Midbrain (tissue), 1 donor: Measurements from ENCODE around the gene DCHS1.
"Not testable (repeated sequence)": the region's sequence is repeated elsewhere in the genome, so short reads cannot be mapped to it uniquely, and the experiment has no call there.

Experiments used
- DNase-seq: peaks from one replicate; lab custom pipeline; 2025; lab: John Stamatoyannopoulos, UW

The DCHS1 gene

GRCh38 chr11:6655790-6656583 lies at the start of gene DCHS1:
DCHS1 (minus strand) TSS chr11:6655809; CDS start chr11:6641613, 14,196 bp downstream.
- DNase-seq: no peak

GRCh38 chr11:6703247-6704063 lies 47.8 kb upstream of the DCHS1 start:
- peak; percentile 84 for DNase-seq

GRCh38 chr11:6701955-6702354 lies 46.3 kb upstream of the DCHS1 start:
- DNase-seq: not testable (repeated sequence)

GRCh38 chr11:6695377-6695776 lies 39.8 kb upstream of the DCHS1 start:
- no peak for DNase-seq

- DNase-seq: no peak
Observed at GRCh38 chr11:6694229-6694535, 38.6 kb upstream of the DCHS1 start.

GRCh38 chr11:6693342-6694228 lies 38.0 kb upstream of the DCHS1 start:
- DNase-seq: no peak

- DNase-seq: no peak
Observed at GRCh38 chr11:6692128-6692527, 36.5 kb upstream of the DCHS1 start.

GRCh38 chr11:6690431-6691132 lies 35.0 kb upstream of the DCHS1 start:
- not testable (repeated sequence) for DNase-seq

- DNase-seq: no peak
Observed at GRCh38 chr11:6687876-6688275, 32.3 kb upstream of the DCHS1 start.

GRCh38 chr11:6686006-6686405 lies 30.4 kb upstream of the DCHS1 start:
- DNase-seq: no peak

- DNase-seq: not testable (repeated sequence)
Observed at GRCh38 chr11:6684068-6684467, 28.5 kb upstream of the DCHS1 start.

- peak; percentile 99 for DNase-seq
Observed at GRCh38 chr11:6682936-6683861, 27.6 kb upstream of the DCHS1 start, which contains the start of gene MRPL17. MRPL17 (minus strand) TSS chr11:6683340; CDS start chr11:6683296, 44 bp downstream.

- no peak for DNase-seq
Observed at GRCh38 chr11:6682591-6682935, 27.0 kb upstream of the DCHS1 start.

- no peak for DNase-seq
Observed at GRCh38 chr11:6681949-6682348, 26.3 kb upstream of the DCHS1 start.

- DNase-seq: no peak
Observed at GRCh38 chr11:6681505-6681904, 25.9 kb upstream of the DCHS1 start.

GRCh38 chr11:6677018-6677417 lies 21.4 kb upstream of the DCHS1 start:
- no peak for DNase-seq

- DNase-seq: no peak
Observed at GRCh38 chr11:6674862-6675261, 19.3 kb upstream of the DCHS1 start.

- no peak for DNase-seq
Observed at GRCh38 chr11:6674219-6674597, 18.6 kb upstream of the DCHS1 start.

- no peak for DNase-seq
Observed at GRCh38 chr11:6673523-6674218, 18.1 kb upstream of the DCHS1 start.

- no peak for DNase-seq
Observed at GRCh38 chr11:6671991-6672390, 16.4 kb upstream of the DCHS1 start.
